HG03025 (cell line): ENCODE data around the gene FGF21.

Experiments
- ATAC-seq: cut with Tn5 transposase; IDR thresholded peaks from one replicate; pipeline ENCODE4 v1.9.1; 2021; ENCODE audit warnings: mild to moderate bottlenecking, moderate library complexity; ENCODE audit not compliant: unreplicated experiment, low FRiP score

Gene FGF21

GRCh38 chr19:48726556-48726955, 28.8 kb upstream of the FGF21 start:
- no peak for ATAC-seq

- no peak for ATAC-seq
Observed at GRCh38 chr19:48728911-48729664, 26.2 kb upstream of the FGF21 start.

- ATAC-seq = no peak
Observed at GRCh38 chr19:48731452-48731851, 23.9 kb upstream of the FGF21 start.

GRCh38 chr19:48734625-48735024, 20.7 kb upstream of the FGF21 start:
- no peak for ATAC-seq

- ATAC-seq = no peak
Observed at GRCh38 chr19:48735031-48735615, 20.2 kb upstream of the FGF21 start.

- ATAC-seq = no peak
Observed at GRCh38 chr19:48737360-48737998, 17.8 kb upstream of the FGF21 start.

- ATAC-seq = no peak
Observed at GRCh38 chr19:48738557-48739403, 16.5 kb upstream of the FGF21 start.

GRCh38 chr19:48739404-48740163, 15.7 kb upstream of the FGF21 start:
- ATAC-seq = no peak

GRCh38 chr19:48740164-48740972, 15.0 kb upstream of the FGF21 start, which contains the start of gene RASIP1:
RASIP1 (minus strand) TSS chr19:48740610; CDS start chr19:48740282, 328 bp downstream.
- no peak for ATAC-seq

GRCh38 chr19:48741129-48741999, 14.0 kb upstream of the FGF21 start:
- ATAC-seq = no peak

- no peak for ATAC-seq
Observed at GRCh38 chr19:48742096-48742495, 13.2 kb upstream of the FGF21 start.

- no peak for ATAC-seq
Observed at GRCh38 chr19:48745208-48745995, 9.9 kb upstream of the FGF21 start.

- no peak for ATAC-seq
Observed at GRCh38 chr19:48746110-48746509, 9.2 kb upstream of the FGF21 start.

- no peak for ATAC-seq
Observed at GRCh38 chr19:48746738-48747575, 8.4 kb upstream of the FGF21 start, which contains the start of gene IZUMO1. IZUMO1 (minus strand) TSS chr19:48746909; CDS start chr19:48745859, 1,050 bp downstream.

- no peak for ATAC-seq
Observed at GRCh38 chr19:48749571-48750198, 5.6 kb upstream of the FGF21 start.

- no peak for ATAC-seq
Observed at GRCh38 chr19:48750351-48750750, 5.0 kb upstream of the FGF21 start.
